GM21786 (cell line): ENCODE data around the gene GULP1.

ENCODE experiments used
- ATAC-seq: cut with Tn5 transposase; IDR thresholded peaks from one replicate; pipeline ENCODE4 v1.9.1; 2021; ENCODE audit not compliant: unreplicated experiment

The GULP1 gene

GRCh38 chr2:188629753-188630527, 338.3 kb downstream of the GULP1 start:
- ATAC-seq, result no peak

DNA sequence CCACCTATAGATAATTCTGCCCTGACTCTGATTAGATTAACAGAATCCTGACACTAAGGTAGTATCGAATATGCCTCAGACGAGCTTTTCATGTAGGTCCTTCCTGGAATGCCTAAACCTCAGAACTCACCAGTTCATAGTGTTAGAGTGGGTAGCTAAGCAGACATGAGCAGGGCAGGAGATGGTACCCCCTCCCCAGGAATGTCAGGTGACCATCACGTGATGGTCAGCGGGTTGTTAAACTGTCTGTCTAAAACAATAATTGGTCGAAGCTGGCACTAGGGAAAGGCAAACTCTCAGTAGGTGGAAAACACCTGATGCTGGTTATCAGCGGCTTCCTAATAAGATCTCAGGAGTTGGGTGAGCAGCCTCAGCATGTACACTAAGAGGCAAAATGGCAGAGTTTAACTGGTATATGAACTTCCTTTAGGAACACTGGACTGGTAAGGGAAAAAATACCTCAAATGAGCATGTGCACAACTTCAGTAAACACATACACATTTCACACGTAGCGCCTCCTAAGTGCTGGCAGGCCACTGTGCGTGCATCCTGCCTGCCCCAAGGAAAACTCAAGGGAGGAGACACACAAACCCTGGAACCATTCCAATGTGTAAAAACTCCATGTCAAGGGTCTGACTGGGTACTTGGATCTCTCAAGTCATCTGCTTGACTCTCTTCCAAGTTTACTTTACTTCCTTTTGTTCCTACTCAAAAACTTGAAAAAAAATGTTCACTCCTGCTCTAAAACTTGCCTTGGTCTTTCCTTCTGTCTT, 339.5 kb downstream of the GULP1 start:
- ATAC-seq, result no peak

- no peak for ATAC-seq
Measured at GRCh38 chr2:188634656-188635055, 343.0 kb downstream of the GULP1 start.
